Lower lobe of right lung (tissue), 2 donors: ENCODE measurements around the gene KCNH6. TPM values are rescaled to one million over a fixed set of nuclear protein-coding genes. Genes with fewer than 3 reads are reported as not detected.

Experiments
- ATAC-seq, 2 donors: fragments of 200-7000 bp; cut with Tn5 transposase; one replicate each; pipeline ENCODE4 v1.9.1; 2020 to 2022; ENCODE audit warnings: mild to moderate bottlenecking in 2 of 2, moderate library complexity in 2 of 2
- DNase-seq: peaks from one replicate; pipeline ENCODE4 v3.0.0-alpha.2; 2020
- H3K27ac ChIP-seq: fragments of 200-600 bp; one replicate; pipeline ENCODE4 v1.8.0; 2022
- H3K27me3 ChIP-seq: fragments of 200-600 bp; one replicate; pipeline ENCODE4 v1.8.0; 2022; ENCODE audit warnings: low read depth
- H3K36me3 ChIP-seq: fragments of 200-600 bp; one replicate; pipeline ENCODE4 v1.8.0; 2022; ENCODE audit warnings: mild to moderate bottlenecking
- H3K4me1 ChIP-seq: fragments of 200-600 bp; one replicate; pipeline ENCODE4 v1.8.0; 2022
- H3K4me3 ChIP-seq: fragments of 200-600 bp; one replicate; pipeline ENCODE4 v1.8.0; 2022; ENCODE audit warnings: mild to moderate bottlenecking
- H3K9me3 ChIP-seq: fragments of 200-600 bp; one replicate; pipeline ENCODE4 v1.8.0; 2022
- CTCF ChIP-seq: fragments of 200-600 bp; IDR thresholded peaks from one replicate; pipeline ENCODE4 v1.8.0; 2022; ENCODE audit warnings: antibody characterized with exemption, mild to moderate bottlenecking
- intact Hi-C: fragments of 100-400 bp; cut with DNase I; formaldehyde crosslinking; loops from one replicate; pipeline ENCODE4 v1.11.0; 2022
- total RNA-seq: library from RNA; stranded (reverse); fragmentation: NEBNext Ultra II Directional; extraction: Animal tissue kit (Norgen Biotek cat#: 25700); gene quantifications from one replicate; pipeline ENCODE4 v1.2.1, GENCODE V29; 2021
- donor health status: DM: no; HTN: yes; CAD: no; lungs with severe emphysema.

Gene KCNH6
- total RNA-seq, 1 donor from 2014 or later: 0.27 TPM

- Histone ChIP-seq H3K9me3 (no peaks in the 10 kb centered on the region), H3K27ac (no peak overlapping the region), H3K4me1 (peaks cover 42% of the 10 kb centered on the region), H3K27me3 (no peaks in the 10 kb centered on the region), H3K36me3 (peaks cover 3% of the 10 kb centered on the region), H3K4me3 (no peak overlapping the region)
- ATAC-seq (no peak), DNase-seq (no peak)
- TF ChIP-seq CTCF: no peak
- intact Hi-C loops: no loop called here
These were observed 35.3 kb downstream of the KCNH6 start for GRCh38 chr17:63558441-63558840.

- no peak for DNase-seq
- no peaks in the 10 kb centered on the region for H3K9me3 ChIP-seq
- no peak overlapping the region for H3K4me3 ChIP-seq
- no peaks in the 10 kb centered on the region for H3K27me3 ChIP-seq
- no peak for ATAC-seq
- no peak overlapping the region for H3K27ac ChIP-seq
- peaks cover 11% of the 10 kb centered on the region for H3K4me1 ChIP-seq
- no peaks in the 10 kb centered on the region for H3K36me3 ChIP-seq
- intact Hi-C loops: no loop called here
- no peak for TF ChIP-seq CTCF
These were observed 38.7 kb downstream of the KCNH6 start for GRCh38 chr17:63561819-63562218.

- intact Hi-C loops: no loop called here
These were observed 40.2 kb downstream of the KCNH6 start for GRCh38 chr17:63563339-63563738.

GRCh38 chr17:63564562-63564961 lies 41.4 kb downstream of the KCNH6 start:
- DNase-seq: no peak
- no peak for ATAC-seq
- intact Hi-C loops: no loop called here
- Histone ChIP-seq H3K27me3 (no peaks in the 10 kb centered on the region), H3K27ac (no peak overlapping the region), H3K9me3 (no peaks in the 10 kb centered on the region), H3K36me3 (peaks cover 3% of the 10 kb centered on the region), H3K4me1 (peaks cover 10% of the 10 kb centered on the region), H3K4me3 (no peak overlapping the region)
- no peak for TF ChIP-seq CTCF

More at GRCh38 chr17:63563339-63563738, 40.2 kb downstream of the KCNH6 start:
- no peak overlapping the region for H3K27ac ChIP-seq
- no peaks in the 10 kb centered on the region for H3K36me3 ChIP-seq
- H3K4me3 ChIP-seq: no peak overlapping the region
- no peak for TF ChIP-seq CTCF
- DNase-seq: no peak
- peaks cover 10% of the 10 kb centered on the region for H3K4me1 ChIP-seq
- no peaks in the 10 kb centered on the region for H3K9me3 ChIP-seq
- H3K27me3 ChIP-seq: no peaks in the 10 kb centered on the region
- no peak for ATAC-seq

GRCh38 chr17:63567229-63567628 lies 44.1 kb downstream of the KCNH6 start:
- no peak for DNase-seq
- no peak for TF ChIP-seq CTCF
- ATAC-seq: no peak

GRCh38 chr17:63568563-63568962 lies 45.4 kb downstream of the KCNH6 start:
- no peak for TF ChIP-seq CTCF
- intact Hi-C loops: no loop called here
- peaks cover 8% of the 10 kb centered on the region for H3K36me3 ChIP-seq
- no peak overlapping the region for H3K4me3 ChIP-seq
- DNase-seq (no peak), ATAC-seq (no peak)
- peaks cover 1% of the 10 kb centered on the region for H3K4me1 ChIP-seq
- H3K9me3 ChIP-seq: no peaks in the 10 kb centered on the region
- no peak overlapping the region for H3K27ac ChIP-seq
- H3K27me3 ChIP-seq: no peaks in the 10 kb centered on the region

More at GRCh38 chr17:63567229-63567628, 44.1 kb downstream of the KCNH6 start:
- peaks cover 8% of the 10 kb centered on the region for H3K36me3 ChIP-seq
- intact Hi-C loops: no loop called here
- H3K4me1 ChIP-seq: peaks cover 10% of the 10 kb centered on the region
- no peaks in the 10 kb centered on the region for H3K9me3 ChIP-seq
- no peaks in the 10 kb centered on the region for H3K27me3 ChIP-seq
- no peak overlapping the region for H3K4me3 ChIP-seq
- no peak overlapping the region for H3K27ac ChIP-seq
